NCI-H2107 (cell line): Measurements from ENCODE around the gene TEX44.

Experiments
- DNase-seq: peaks from one replicate; lab custom pipeline; 2025; lab: John Stamatoyannopoulos, UW

The TEX44 gene

DNA sequence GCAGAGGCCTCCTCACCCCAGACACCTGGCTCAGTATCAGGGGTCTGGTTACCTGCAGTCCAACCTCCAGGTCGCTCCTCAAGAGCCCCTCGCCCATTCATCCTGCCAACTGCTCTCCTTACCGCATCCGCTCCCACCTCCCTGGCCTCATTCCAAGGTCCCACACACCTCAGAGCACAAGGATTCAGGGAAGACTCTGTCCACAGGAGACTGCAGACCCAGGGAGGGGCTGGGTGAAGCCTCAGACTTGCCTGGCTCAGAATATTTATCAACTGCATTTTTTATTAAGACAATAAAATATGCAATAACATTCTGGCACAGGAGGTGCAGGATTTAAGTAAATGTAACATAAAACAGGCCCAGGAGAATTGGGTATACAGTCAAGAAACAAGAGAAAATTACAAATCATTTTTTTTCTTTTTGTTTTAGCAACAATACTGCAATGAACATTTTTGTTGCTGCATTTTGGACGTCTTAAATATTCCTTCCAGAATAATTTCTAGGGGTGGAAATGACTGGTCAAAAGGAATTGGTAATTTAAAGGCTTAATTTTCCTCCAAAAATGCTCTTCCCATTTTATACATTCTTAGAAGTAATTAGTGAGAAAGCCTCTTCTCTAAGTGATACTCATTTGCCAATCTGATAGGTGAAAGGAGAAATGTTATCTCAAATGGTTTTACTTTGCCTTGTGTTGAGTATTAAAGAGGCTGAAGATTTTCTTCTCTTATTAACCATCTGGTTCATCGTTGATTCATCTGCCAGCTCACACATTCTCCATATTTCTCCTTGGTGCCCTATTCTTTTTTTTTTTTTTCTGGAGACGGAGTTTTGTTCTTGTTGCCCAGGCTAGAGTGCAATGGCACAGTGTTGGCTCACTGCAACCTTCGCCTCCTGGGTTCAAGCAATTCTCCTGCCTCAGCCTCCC, 42.5 kb downstream of the TEX44 start:
- DNase-seq = no peak

GRCh38 chr2:231640241-231640640, 47.6 kb downstream of the TEX44 start:
- DNase-seq = no peak

DNA sequence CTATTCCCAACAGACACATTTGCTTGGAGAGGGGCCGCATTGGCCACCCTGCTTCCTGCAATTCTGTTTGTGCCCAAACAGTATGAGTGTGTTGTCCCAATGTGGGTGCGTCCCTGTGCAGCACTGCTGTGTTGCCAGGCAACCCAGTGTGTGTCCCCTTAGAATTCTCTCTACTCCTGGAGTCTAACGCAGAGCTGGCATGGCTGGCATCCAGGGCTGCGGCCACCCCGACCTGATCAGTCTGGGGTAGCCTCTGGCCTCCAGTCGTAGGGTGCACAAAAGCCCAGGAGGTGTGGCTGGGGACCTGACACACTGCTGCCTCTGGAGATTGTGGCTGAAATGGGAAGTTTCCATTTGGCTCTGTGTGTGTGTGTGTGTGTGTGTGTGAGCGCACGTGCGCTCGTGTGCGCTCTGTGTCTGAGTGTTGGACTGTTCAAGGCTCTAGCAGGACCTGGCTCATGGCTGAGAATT, 48.0 kb downstream of the TEX44 start:
- no peak for DNase-seq

DNA sequence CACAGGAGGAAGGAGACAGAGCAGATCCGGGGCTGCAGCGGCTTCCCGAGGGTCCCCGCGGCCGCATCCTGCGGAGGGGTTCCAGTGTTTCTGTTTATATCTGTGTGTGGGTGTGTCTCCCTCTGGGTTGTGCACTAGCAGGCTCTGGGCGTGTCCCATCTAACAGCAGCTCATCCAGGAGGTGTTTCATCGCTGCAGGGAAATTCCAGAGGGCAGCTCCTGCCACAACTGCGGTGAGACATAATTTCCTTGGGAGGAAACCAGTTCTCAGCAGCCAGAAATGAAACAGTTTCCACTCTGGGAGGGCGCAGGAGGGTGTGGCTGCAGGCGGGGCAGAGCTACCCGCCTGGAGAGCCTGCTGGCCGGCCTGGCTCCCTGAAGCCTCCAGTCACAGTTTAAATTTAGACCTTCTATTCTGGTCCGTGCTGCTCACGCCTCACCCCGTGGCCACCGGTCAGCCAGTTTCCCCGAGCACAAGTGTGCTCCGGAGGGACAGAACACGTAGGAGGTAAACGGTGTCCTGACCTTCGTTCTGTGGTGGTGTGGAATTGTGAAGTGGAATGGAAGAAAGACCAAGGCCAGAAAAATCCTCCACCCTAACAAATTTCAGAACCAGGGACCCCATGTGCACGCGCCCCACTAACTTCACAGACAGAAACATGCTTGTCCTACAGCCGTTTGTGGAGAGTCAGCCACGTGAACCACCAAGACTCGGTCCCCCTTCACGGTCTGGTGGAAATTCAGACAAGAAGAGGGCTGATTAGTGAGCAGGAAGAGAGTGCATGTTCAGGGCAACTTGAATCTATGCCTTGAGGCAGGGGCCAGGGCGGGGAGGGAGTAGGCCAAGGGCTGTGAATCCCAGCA, 50.2 kb downstream of the TEX44 start:
- DNase-seq = no peak

DNA sequence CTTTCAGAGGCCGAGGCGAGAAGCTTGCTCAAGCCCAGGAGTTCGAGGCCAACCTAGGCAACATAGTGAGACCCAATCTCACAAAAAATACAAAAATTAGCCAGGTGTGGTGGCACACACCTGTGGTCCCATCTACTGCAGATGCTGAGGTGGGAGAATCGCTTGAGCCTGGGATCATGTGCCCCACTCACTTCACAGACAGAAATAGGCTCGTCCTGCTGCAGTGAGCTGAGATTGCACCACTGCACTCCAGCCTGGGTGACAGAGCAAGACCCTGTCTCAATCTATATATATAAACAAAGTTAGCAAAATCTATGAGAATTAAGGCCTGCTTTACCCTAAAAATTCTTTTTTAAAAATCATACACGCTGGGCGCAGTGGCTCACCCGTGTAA, 50.8 kb downstream of the TEX44 start:
- no peak for DNase-seq
